Kidney epithelial cell (primary cell): ENCODE data around the gene BFSP1. TPM values are rescaled to one million over a fixed set of nuclear protein-coding genes. Genes with fewer than 3 reads are reported as not detected.

Experiments
- DNase-seq: peaks from one replicate; pipeline ENCODE4 v3.0.0-alpha.2; 2010; ENCODE audit warnings: low read depth
- H3K27me3 ChIP-seq: 2 replicates; pipeline ENCODE4 v1.6.0; 2011; ENCODE audit warnings: low read length; ENCODE audit not compliant: control insufficient read depth, insufficient read depth
- H3K36me3 ChIP-seq: 2 replicates; pipeline ENCODE4 v1.5.1; 2011; ENCODE audit warnings: low read length; ENCODE audit not compliant: control insufficient read depth, insufficient read depth
- H3K4me3 ChIP-seq: 2 replicates; pipeline ENCODE4 v1.5.1; 2011; ENCODE audit warnings: low read depth, mild to moderate bottlenecking, control low read depth, low read length
- total RNA-seq: library from RNA; depleted of rRNA; stranded (reverse); fragments of >200 nt; gene quantifications from 2 replicates; pipeline ENCODE4 v1.2.3, GENCODE V29; 2015
- TF ChIP-seq, protein P1 (sequence below): IDR thresholded peaks from 2 replicates; pipeline ENCODE4 v1.5.1; 2011; ENCODE audit warnings: mild to moderate bottlenecking, moderate library complexity, low read length, control low read depth, inconsistent platforms; ENCODE audit not compliant: insufficient read depth, poor library complexity, severe bottlenecking

BFSP1 gene
- total RNA-seq, 1 donor from 2014 or later, result 4.5 TPM

DNA sequence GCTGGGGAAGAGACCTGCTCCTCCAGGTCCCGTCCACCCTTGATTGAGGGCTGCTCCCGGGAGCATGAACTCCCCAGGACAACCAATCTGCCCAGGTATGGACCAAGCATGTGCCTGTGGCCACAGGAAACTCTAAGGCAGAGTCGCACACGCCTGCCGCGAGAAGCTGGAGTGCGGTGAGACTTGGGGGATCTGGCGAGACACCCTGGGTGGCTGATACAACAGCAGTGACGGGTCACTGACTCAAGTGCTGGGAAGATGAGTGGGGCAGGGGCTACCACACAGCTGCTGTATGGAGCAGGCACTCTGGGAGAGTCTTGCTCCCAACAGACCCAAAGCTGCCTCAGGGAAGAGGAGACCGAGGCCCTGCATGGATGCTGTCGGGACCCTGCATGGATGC is 40.1 kb downstream of the BFSP1 start:
- DNase-seq, result no peak
- Histone ChIP-seq H3K36me3 (no peaks in the 10 kb centered on the region), H3K27me3 (no peaks in the 10 kb centered on the region), H3K4me3 (no peak overlapping the region)
- TF ChIP-seq, protein P1, sequence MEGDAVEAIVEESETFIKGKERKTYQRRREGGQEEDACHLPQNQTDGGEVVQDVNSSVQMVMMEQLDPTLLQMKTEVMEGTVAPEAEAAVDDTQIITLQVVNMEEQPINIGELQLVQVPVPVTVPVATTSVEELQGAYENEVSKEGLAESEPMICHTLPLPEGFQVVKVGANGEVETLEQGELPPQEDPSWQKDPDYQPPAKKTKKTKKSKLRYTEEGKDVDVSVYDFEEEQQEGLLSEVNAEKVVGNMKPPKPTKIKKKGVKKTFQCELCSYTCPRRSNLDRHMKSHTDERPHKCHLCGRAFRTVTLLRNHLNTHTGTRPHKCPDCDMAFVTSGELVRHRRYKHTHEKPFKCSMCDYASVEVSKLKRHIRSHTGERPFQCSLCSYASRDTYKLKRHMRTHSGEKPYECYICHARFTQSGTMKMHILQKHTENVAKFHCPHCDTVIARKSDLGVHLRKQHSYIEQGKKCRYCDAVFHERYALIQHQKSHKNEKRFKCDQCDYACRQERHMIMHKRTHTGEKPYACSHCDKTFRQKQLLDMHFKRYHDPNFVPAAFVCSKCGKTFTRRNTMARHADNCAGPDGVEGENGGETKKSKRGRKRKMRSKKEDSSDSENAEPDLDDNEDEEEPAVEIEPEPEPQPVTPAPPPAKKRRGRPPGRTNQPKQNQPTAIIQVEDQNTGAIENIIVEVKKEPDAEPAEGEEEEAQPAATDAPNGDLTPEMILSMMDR, result no peak

DNA sequence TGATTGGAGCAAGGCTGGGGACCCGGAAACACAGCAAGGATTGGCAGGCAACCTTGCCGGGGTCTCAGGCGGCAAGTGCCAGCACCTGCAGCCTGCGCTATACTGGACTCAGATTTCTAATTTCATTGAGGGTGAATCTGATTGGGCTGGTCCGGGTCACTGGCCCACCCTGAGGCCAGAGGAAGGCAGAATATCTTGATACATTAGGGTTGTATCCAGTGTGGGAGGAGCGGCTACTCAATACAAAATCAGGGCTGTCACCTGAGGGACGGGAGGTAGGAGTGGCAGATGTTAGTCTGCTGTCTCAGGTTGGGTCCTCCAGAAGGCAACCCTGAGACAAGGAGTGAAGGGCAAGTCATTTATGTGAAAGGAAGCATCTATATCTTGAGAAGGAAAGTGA is 40.7 kb downstream of the BFSP1 start:
- DNase-seq, result no peak
- Histone ChIP-seq H3K36me3 (no peaks in the 10 kb centered on the region), H3K4me3 (no peak overlapping the region), H3K27me3 (no peaks in the 10 kb centered on the region)
- TF ChIP-seq, protein P1, result no peak

DNA sequence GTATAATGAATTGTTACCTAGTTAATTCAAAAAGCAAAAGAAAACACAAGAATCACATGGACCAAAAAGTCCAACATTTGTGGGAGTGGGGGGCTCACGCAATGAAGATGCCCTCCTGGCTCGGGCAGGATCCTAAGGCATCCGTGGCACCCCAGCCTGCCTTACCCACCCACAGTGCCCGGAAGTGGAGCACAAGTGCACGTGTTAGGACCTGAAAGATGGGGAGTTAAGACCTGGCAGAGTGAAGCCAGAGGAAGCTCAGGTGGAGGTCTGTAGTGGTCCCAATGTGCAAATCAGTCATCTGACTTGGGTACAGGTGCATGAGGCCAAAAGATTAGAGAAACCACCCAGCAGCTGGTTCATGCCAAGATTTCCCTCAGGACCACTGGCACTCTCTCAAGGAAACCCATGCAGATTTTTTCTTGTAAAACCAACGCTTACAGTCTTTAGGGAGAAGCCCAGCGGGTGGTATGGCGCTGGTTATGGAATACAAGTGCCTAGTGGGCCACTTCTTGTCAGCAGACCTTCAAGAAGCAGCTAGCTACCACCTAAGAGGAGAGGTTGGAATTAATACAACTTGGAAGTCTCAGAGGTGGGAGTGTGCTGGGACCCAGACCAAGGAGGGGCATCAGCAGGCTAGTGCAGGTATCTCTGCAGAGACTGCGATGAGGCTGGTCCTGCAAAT is 42.1 kb downstream of the BFSP1 start:
- Histone ChIP-seq H3K4me3 (no peak overlapping the region), H3K27me3 (no peaks in the 10 kb centered on the region), H3K36me3 (no peaks in the 10 kb centered on the region)
- DNase-seq, result no peak
- TF ChIP-seq, protein P1, result no peak

DNA sequence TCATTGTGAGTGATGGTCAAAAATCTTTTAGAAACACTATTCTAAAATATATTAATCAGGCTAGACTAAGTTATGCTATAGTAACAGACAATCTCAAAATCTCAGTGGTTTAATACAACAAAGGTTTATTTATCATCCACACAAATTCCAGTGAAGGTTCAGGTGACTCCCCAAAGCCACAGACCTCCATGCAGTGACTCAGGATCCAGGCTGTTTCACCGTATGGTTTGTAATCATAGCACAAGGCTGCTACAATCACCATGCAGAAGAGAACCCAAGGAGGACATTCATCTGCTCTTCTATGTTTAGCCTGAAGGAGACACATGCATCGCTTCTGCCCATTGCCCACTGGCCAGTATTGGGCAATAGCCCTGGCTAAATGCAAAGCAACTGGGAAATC is 46.2 kb downstream of the BFSP1 start:
- Histone ChIP-seq H3K27me3 (peaks cover 5% of the 10 kb centered on the region), H3K4me3 (no peak overlapping the region), H3K36me3 (no peaks in the 10 kb centered on the region)
- DNase-seq, result no peak
- TF ChIP-seq, protein P1, result no peak

DNA sequence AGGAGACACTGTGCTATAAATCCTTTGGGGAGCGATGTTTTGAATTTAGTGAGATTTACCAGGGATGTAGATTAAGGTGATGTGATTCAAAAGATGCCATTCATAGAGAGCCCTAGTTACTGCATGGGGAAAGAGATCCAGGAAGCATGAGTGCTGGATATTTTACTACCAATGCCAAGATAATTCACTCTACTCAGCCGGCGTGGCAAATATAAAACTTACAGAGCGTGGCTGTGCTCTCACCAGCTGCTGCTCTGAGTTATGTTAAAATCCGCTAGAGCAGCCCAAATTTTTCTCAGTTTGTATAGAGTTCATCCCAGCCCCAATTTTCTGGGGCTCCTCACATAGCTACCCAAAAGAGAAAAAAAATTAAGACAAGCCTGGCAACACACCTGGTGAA is 48.6 kb downstream of the BFSP1 start:
- Histone ChIP-seq H3K4me3 (no peak overlapping the region), H3K36me3 (no peaks in the 10 kb centered on the region), H3K27me3 (peaks cover 5% of the 10 kb centered on the region)
- no peak for DNase-seq
- TF ChIP-seq, protein P1, result no peak

DNA sequence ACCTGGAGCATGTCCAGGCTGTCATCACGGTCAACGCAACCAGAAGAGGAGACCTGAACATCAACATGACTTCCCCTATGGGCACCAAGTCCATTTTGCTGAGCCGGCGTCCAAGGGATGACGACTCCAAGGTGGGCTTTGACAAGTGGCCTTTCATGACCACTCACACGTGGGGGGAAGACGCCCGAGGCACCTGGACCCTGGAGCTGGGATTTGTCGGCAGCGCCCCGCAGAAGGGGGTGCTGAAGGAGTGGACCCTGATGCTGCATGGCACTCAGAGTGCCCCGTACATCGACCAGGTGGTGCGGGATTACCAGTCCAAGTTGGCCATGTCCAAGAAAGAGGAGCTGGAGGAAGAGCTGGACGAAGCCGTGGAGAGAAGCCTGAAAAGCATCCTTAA is 49.5 kb downstream of the BFSP1 start:
- TF ChIP-seq, protein P1, result no peak
- Histone ChIP-seq H3K27me3 (peaks cover 5% of the 10 kb centered on the region), H3K4me3 (no peak overlapping the region), H3K36me3 (no peaks in the 10 kb centered on the region)
- no peak for DNase-seq
